Fibroblast of lung (primary cell): ENCODE measurements around the gene PTPRM.

Experiments
- EZH2 ChIP-seq: IDR thresholded peaks from 2 replicates; pipeline ENCODE4 v1.5.1; 2012; ENCODE audit warnings: low read length, control low read depth, mild to moderate bottlenecking; ENCODE audit errors: missing control alignments
- TF ChIP-seq, protein P1 (sequence below), 2 donors: IDR thresholded peaks in 1 of 2; conservative IDR thresholded peaks in 1 of 2; 1 replicate in 1 of 2; 2 replicates in 1 of 2; pipeline ENCODE4 v1.5.1; 2011 to 2012; ENCODE audit warnings: low read length in 2 of 2, control low read depth in 1 of 2, inconsistent platforms in 1 of 2, low read depth in 1 of 2, mild to moderate bottlenecking in 1 of 2

DNA sequence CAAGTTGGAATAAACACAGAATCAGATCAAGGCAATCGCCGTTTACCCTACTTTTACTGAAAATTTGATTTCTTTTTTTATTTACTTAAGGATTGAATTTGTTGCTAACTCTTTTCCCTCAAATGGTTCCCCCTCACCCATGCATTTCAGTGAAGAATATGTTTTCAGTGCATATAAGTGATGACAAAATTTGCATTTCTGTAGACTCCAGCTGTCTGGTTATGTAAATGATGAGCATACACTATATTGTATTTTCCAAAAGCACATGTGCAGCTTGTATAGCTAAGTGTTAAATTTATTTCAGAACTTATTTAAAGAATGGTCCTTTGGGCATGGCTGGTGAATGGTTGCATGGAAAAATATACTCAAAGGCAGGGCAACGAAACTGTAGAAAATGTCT, 437.7 kb downstream of the PTPRM start:
- TF ChIP-seq, protein P1, sequence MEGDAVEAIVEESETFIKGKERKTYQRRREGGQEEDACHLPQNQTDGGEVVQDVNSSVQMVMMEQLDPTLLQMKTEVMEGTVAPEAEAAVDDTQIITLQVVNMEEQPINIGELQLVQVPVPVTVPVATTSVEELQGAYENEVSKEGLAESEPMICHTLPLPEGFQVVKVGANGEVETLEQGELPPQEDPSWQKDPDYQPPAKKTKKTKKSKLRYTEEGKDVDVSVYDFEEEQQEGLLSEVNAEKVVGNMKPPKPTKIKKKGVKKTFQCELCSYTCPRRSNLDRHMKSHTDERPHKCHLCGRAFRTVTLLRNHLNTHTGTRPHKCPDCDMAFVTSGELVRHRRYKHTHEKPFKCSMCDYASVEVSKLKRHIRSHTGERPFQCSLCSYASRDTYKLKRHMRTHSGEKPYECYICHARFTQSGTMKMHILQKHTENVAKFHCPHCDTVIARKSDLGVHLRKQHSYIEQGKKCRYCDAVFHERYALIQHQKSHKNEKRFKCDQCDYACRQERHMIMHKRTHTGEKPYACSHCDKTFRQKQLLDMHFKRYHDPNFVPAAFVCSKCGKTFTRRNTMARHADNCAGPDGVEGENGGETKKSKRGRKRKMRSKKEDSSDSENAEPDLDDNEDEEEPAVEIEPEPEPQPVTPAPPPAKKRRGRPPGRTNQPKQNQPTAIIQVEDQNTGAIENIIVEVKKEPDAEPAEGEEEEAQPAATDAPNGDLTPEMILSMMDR (conservative IDR thresholded peaks at IDR 0.05 in 1 of 2, IDR thresholded peaks at IDR 0.05 in 1 of 2; ENCODE audit: low read depth in 1 of 2, low read length in 2 of 2) = no peak
- no peak for TF ChIP-seq EZH2
